ENCODE measurements around the gene SLC22A1.
"Not testable (repeated sequence)": the region's sequence is repeated elsewhere in the genome, so short reads cannot be mapped to it uniquely, and the experiment has no call there.

The SLC22A1 gene

DNA sequence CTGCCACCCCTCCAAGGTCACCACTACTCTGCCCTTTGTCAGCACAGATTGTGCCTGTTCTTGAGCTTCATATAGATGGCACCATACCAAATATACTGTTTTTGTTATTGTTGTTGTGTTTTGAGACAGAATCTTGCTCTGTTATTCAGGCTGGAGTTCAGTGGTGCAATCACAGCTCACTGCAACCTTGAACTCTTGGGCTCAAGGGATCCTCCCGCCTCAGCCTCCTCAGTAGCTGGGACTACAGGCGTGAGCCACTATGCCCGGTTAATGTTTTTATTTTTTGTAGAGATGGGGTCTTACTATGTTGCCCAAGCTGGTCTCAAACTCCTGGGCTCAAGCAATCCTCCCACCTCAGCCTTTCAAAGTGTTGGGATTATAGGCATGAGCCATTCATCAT is 18.9 kb downstream of the SLC22A1 start:
- not testable (repeated sequence) for DNase-seq

GRCh38 chr6:160141001-160141726 is 19.5 kb downstream of the SLC22A1 start:
- DNase-seq, result no peak

GRCh38 chr6:160142115-160142715 is 20.6 kb downstream of the SLC22A1 start:
- DNase-seq, result no peak

DNA sequence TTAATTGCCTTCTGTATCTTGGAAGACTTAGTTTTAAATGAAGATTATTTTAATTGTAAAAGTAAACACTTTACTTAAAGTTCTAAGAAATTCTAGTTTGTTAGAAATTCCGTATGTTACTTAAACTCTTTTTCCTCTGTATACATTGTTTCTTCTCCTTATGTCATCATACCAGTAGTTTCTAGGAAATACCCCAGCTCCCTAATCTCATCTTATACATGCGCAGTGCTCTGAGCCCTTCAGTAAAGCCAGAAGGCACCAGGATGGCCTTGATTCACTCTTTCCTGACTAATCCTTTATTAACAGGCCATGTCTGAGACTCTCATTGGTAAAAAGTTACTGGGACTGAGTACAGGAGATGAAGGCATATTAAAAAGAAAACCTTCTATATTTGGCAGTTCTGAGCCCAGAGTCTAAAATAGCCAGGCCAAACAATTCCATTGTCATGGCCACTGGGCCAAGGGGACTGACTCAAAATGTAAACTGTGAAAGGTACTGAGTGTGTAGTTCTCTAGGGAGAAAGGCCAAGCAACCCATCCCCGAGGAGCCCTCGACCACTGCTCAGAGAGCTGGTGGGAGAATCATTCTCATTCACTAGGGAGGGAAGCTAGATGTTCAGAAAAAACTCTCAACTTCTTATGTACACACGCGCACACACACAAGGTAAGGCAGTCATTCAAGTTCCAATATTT is 25.0 kb downstream of the SLC22A1 start:
- no peak for DNase-seq

DNA sequence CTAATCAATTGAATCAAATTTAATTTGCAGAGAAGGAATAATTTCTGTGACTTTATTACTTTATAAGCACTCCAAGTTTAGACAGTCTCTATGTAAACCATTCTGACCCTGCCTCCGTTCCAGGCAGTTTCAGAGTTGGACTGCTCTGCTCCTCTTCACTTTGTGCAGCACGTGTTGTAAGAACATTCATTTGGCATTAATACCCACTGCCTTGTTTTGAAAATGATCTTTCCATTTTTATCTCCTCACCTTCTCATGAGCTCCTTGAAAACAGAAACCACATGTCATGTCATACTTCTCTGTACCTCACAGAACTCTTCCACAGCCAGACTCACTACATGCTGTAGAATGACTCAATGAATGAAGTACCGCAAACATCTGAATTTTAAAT is 25.5 kb downstream of the SLC22A1 start:
- no peak for DNase-seq

- no peak for DNase-seq
Observed at GRCh38 chr6:160154471-160154870, 32.9 kb downstream of the SLC22A1 start.

- no peak for DNase-seq
Observed at GRCh38 chr6:160156842-160157241, 35.2 kb downstream of the SLC22A1 start.

DNA sequence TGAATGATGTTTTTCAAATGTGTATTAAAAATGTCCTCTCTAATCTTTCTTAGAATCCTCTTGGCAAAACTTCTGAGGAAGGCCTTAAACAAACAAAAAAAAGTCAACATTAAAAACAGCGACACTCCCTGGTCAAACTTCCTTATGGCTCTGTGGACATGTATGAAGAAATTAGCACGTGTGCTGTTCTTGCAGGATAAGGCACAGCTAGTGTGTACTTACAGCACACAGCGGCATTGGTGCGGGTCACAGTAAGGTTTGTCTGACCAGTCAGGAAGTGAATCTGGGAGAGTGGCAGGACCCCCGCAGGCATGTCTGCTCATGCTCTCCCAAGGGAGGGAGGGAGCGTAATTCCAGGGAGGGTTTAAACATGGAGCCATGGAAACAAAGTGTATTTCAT is 38.8 kb downstream of the SLC22A1 start:
- no peak for DNase-seq

DNA sequence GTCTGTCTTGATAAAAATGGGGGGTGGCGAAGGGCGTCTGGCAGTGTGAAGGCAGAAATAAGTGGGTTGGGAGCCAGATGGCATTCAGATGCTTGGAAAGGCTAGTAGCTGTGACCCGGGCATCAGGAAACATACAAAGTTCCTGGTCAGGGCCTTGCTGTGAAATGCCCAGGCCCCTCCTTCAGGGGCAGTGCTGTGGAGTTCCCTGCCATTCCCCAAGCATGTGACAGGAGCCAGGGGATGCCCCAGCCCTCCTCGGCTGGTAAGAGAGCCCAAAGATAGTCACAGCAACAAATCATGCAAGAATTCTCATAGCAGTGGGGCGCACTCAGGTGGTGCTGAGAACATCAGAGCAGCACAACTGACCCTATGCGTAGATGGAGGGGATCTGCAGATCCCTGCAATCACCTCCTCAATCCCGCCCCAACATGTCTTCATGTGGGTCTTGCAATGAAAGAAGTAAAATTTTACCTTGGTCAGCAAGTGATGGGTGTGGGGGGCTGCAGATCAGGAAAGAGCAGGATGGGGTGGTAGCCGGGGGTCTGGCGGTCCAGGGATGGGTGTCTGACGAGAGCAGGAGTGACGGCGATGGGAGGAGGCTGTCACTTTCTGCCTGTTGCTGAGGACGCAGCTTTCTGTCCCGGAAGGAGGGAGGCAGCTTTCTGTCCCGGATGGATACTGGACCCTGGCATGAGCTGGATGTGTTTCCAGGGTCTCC is 39.5 kb downstream of the SLC22A1 start:
- DNase-seq, result no peak

DNA sequence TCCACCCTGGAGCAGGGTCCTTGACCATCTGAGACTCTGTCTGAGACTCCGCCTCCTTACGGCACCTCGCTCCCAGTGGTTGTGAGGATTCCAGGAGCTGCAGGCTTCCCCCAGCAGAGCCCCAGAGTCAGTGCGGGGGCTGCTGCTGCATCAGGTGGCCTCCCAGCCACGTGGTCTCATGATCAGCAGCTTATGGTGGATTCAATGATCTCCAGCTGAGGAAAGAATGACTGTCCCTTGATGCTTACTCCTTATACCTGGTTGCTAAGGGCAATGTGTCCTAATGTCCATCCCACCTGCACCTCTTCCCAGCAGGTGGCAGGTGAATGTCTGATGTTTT is 40.0 kb downstream of the SLC22A1 start:
- no peak for DNase-seq

GRCh38 chr6:160162030-160162566 is 40.5 kb downstream of the SLC22A1 start:
- DNase-seq, result no peak

DNA sequence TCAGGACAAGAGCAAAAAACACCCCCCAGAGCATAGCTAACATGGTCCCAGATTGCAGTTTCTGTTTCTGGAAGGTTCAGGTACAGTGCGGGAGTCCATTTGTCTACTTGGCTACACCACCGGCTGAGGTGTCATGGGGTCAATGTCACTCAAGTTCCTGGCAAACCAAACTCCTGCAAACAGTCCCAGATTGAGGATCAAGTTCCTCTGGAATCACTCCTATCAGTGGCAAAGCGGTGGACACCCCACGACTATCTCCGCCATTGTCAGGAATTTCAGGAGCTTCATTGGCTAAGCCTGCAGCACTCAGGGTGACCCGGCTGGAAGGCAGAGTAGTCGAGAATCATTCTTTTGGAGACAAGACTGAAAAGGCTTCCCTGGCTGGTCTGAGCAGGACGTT is 41.8 kb downstream of the SLC22A1 start:
- DNase-seq, result no peak

DNA sequence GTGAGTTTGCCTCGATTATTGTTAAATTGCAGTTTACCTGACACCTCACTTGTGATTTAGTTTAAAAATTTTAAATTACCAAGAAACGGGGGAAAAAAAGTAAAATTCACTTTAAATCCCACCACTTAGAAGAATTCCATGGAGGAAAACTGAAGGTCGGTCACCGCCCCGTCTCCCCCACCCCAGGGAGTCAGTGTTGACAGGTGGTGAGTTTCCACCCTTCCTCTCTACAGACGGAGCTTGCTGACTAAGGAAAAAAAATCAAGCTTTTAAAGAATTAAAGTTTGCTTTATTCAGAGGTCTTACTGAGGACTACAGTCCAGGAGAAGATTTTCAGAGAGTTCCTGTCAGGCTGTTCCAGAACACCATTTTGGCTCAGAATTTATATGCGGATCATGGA is 42.3 kb downstream of the SLC22A1 start:
- no peak for DNase-seq

GRCh38 chr6:160165928-160166327 is 44.3 kb downstream of the SLC22A1 start:
- DNase-seq, result not testable (repeated sequence)

DNA sequence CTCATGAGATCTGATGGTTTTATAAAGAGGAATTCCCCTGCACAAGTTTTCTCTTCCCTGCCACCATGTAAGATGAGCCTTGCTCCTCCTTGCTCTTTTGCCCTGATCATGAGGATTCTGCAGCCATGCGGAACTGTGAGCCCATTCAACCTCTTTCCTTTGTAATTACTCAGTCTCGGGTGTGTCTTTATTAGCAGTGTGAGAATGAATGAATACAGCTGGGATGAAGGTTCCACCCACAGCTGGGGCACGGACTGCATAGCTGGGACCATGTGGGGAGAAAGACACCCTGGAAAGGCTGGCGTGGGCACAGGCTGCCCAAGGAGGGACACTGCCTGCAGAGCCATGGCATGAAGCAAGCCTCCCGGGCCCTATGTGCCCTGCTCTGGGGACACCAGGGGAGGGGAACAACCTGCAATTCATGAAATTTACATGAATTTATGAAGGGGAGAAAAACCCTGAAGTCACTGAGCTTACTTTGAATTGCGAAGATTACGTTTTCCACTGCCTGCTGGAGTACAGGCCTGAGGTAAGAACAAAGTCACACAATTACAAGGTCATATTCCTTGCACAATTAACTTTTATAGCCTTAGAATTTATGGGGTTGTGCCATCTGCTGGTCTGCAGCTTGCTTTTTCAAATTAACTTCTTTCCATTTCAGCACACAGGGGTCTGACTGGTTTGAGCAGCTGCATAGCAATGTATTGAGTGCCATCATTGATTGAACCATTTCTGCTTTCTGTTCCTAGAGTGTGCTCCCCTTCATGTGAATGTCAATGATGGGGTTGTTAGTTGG is 46.2 kb downstream of the SLC22A1 start:
- no peak for DNase-seq

GRCh38 chr6:160170018-160170680 is 48.5 kb downstream of the SLC22A1 start:
- no peak for DNase-seq

- DNase-seq, result no peak
Observed at GRCh38 chr6:160172704-160173103, 51.1 kb downstream of the SLC22A1 start.

- DNase-seq, result no peak
Observed at GRCh38 chr6:160173806-160174527, 52.4 kb downstream of the SLC22A1 start.

- DNase-seq, result no peak
Observed at GRCh38 chr6:160174681-160175080, 53.1 kb downstream of the SLC22A1 start.

DNA sequence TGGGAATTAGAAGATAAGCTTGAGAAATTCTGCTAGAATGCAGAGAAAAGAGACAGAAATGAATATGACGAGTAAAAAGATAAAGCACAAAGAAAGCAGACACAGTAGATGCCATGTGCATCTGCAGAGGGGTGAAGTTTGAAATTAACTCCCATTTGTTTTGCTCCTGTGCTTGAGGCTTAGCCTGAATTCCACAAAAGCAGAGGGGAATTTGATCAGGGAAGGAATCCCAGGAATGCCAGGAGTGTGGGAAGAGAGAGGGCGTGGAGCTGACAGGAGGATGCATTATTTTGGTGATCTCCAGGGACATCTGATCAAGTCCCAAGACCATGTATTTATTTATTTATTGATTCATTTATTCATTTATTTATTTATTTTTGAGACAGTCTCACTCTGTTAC is 55.6 kb downstream of the SLC22A1 start:
- DNase-seq, result no peak

GRCh38 chr6:160178271-160178670 is 56.7 kb downstream of the SLC22A1 start:
- no peak for DNase-seq
